ENCODE measurements around the gene UBE2M. TPM values are rescaled to one million over a fixed set of nuclear protein-coding genes. Genes with fewer than 3 reads are reported as not detected.
"Not testable (repeated sequence)": the region's sequence is repeated elsewhere in the genome, so short reads cannot be mapped to it uniquely, and the experiment has no call there.

The UBE2M gene
- total RNA-seq (2014; rRNA removed; shearing (Covaris generic)): 108 and 109 TPM in 2 replicates

GRCh38 chr19:58558066-58558622 lies at the start of gene UBE2M:
UBE2M (minus strand) TSS chr19:58558611; CDS start chr19:58558381, 230 bp downstream.
- DNase-seq (ENCODE audit: low spot score): no peak

- DNase-seq (ENCODE audit: low spot score): not testable (repeated sequence)
Measured at GRCh38 chr19:58607213-58607612, 48.8 kb upstream of the UBE2M start.

GRCh38 chr19:58606251-58606896 lies 48.0 kb upstream of the UBE2M start:
- not testable (repeated sequence) for DNase-seq (ENCODE audit: low spot score)

- peak; percentile 3 for DNase-seq (ENCODE audit: low spot score)
Measured at GRCh38 chr19:58586133-58586765, 27.8 kb upstream of the UBE2M start.

GRCh38 chr19:58585442-58586132 lies 27.2 kb upstream of the UBE2M start:
- peak; percentile 1 for DNase-seq (ENCODE audit: low spot score)

- DNase-seq (ENCODE audit: low spot score): peak; percentile 1
Measured at GRCh38 chr19:58584498-58585441, 26.4 kb upstream of the UBE2M start.

- DNase-seq (ENCODE audit: low spot score): peak; percentile 1
Measured at GRCh38 chr19:58582985-58583384, 24.6 kb upstream of the UBE2M start.

GRCh38 chr19:58581227-58582141 lies 23.1 kb upstream of the UBE2M start:
- no peak for DNase-seq (ENCODE audit: low spot score)

GRCh38 chr19:58579473-58580142 lies 21.2 kb upstream of the UBE2M start:
- DNase-seq (ENCODE audit: low spot score): no peak

GRCh38 chr19:58578012-58578925 lies 19.9 kb upstream of the UBE2M start:
- DNase-seq (ENCODE audit: low spot score): no peak

GRCh38 chr19:58577581-58577980 lies 19.2 kb upstream of the UBE2M start:
- DNase-seq (ENCODE audit: low spot score): not testable (repeated sequence)

- peak; percentile 94 for DNase-seq (ENCODE audit: low spot score)
Measured at GRCh38 chr19:58575183-58576041, 17.0 kb upstream of the UBE2M start.

GRCh38 chr19:58573658-58574164 lies 15.3 kb upstream of the UBE2M start:
- no peak for DNase-seq (ENCODE audit: low spot score)

GRCh38 chr19:58572818-58573657 lies 14.6 kb upstream of the UBE2M start, which contains the start of gene MZF1:
MZF1 (minus strand) TSS chr19:58573335; CDS start chr19:58571389, 1,946 bp downstream.
- peak; percentile 100 for DNase-seq (ENCODE audit: low spot score)

- no peak for DNase-seq (ENCODE audit: low spot score)
Measured at GRCh38 chr19:58572026-58572817, 13.8 kb upstream of the UBE2M start.

GRCh38 chr19:58571575-58571947 lies 13.2 kb upstream of the UBE2M start:
- no peak for DNase-seq (ENCODE audit: low spot score)

All from H4 (cell line).